Measurements from ENCODE around the gene UHRF2. TPM values are rescaled to one million over a fixed set of nuclear protein-coding genes. Genes with fewer than 3 reads are reported as not detected.
"Not testable (repeated sequence)": the region's sequence is repeated elsewhere in the genome, so short reads cannot be mapped to it uniquely, and the experiment has no call there.

The UHRF2 gene
- total RNA-seq, 1 donor from 2014 or later = 61.2 TPM

DNA sequence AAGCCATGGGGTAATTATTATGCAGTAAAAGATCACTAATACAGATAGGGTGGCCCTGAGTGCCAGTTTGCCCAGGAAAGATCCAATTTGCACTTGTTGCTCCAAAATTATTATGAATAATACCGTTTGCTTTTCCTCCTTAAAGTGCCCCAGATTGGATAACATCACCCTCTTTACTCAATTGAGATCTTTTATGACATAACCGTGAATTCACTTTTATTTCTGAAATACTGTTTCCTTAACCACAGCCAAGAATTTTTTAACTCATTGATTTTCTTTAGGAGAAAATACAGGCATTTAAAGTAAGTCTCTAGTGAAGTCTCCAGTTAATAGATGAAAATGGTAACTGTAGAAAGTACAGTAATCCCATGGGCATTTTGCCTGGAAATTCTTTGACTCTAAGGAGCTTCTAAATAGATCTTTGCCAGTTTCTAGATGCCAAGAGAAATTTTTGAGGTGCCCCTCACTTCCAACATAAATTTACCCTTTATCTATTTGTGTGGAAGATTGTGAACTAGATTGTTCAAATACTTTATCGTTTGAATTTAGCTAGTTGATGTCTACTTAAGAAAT lies 99.2 kb downstream of the UHRF2 start:
- no peaks in the 10 kb centered on the region for H3K27me3 Mint-ChIP-seq (ENCODE audit: low read depth)
- H3K36me3 Mint-ChIP-seq = peaks cover 36% of the 10 kb centered on the region
- H3K27ac Mint-ChIP-seq = no peak overlapping the region
- H3K4me1 Mint-ChIP-seq = no peaks in the 10 kb centered on the region
- H3K9me3 Mint-ChIP-seq = peaks cover 14% of the 10 kb centered on the region
- no peak for DNase-seq (ENCODE audit: low spot score in 2 of 2, unreplicated experiment in 2 of 2)
- TF ChIP-seq, protein P1, sequence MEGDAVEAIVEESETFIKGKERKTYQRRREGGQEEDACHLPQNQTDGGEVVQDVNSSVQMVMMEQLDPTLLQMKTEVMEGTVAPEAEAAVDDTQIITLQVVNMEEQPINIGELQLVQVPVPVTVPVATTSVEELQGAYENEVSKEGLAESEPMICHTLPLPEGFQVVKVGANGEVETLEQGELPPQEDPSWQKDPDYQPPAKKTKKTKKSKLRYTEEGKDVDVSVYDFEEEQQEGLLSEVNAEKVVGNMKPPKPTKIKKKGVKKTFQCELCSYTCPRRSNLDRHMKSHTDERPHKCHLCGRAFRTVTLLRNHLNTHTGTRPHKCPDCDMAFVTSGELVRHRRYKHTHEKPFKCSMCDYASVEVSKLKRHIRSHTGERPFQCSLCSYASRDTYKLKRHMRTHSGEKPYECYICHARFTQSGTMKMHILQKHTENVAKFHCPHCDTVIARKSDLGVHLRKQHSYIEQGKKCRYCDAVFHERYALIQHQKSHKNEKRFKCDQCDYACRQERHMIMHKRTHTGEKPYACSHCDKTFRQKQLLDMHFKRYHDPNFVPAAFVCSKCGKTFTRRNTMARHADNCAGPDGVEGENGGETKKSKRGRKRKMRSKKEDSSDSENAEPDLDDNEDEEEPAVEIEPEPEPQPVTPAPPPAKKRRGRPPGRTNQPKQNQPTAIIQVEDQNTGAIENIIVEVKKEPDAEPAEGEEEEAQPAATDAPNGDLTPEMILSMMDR (IDR thresholded peaks at IDR 0.05; ENCODE audit: unreplicated experiment) = no peak
- H3K4me3 Mint-ChIP-seq = no peak overlapping the region

DNA sequence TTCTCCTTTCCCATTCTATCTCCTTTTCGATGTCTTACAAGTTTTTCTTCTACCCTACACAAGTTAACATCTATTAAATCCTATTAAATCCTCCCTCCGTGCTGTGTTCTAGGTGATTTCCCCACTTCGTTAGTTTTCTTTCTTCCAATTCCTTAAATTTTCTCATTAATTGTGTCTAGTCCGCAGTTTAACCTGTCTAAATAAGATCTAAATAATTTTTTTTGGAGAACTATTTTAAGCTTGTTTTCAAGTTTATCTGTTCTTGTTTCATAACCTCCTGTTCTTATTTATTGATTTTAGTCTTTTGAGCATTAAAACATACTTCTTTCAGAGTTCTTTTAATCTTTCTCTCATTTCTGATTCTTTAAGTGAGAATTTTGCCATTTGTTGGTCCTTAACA lies 109.3 kb downstream of the UHRF2 start:
- TF ChIP-seq, protein P1 (IDR thresholded peaks at IDR 0.05; ENCODE audit: unreplicated experiment) = no peak
- peaks cover 22% of the 10 kb centered on the region for H3K9me3 Mint-ChIP-seq
- peaks cover 30% of the 10 kb centered on the region for H3K36me3 Mint-ChIP-seq
- DNase-seq (ENCODE audit: low spot score in 2 of 2, unreplicated experiment in 2 of 2) = no peak
- H3K27ac Mint-ChIP-seq = no peak overlapping the region
- H3K4me3 Mint-ChIP-seq = no peak overlapping the region
- no peaks in the 10 kb centered on the region for H3K27me3 Mint-ChIP-seq (ENCODE audit: low read depth)
- H3K4me1 Mint-ChIP-seq = no peaks in the 10 kb centered on the region

- no peaks in the 10 kb centered on the region for H3K27me3 Mint-ChIP-seq (ENCODE audit: low read depth)
- DNase-seq (ENCODE audit: low spot score in 2 of 2, unreplicated experiment in 2 of 2) = no peak
- no peak overlapping the region for H3K4me3 Mint-ChIP-seq
- no peaks in the 10 kb centered on the region for H3K4me1 Mint-ChIP-seq
- H3K27ac Mint-ChIP-seq = no peak overlapping the region
- TF ChIP-seq, protein P1 (IDR thresholded peaks at IDR 0.05; ENCODE audit: unreplicated experiment) = no peak
- H3K36me3 Mint-ChIP-seq = peaks cover 20% of the 10 kb centered on the region
- H3K9me3 Mint-ChIP-seq = peaks cover 17% of the 10 kb centered on the region
Observed at GRCh38 chr9:6525326-6526045, 112.5 kb downstream of the UHRF2 start.

GRCh38 chr9:6535594-6535993 lies 122.6 kb downstream of the UHRF2 start:
- TF ChIP-seq, protein P1 (IDR thresholded peaks at IDR 0.05; ENCODE audit: unreplicated experiment) = no peak
- no peak overlapping the region for H3K27ac Mint-ChIP-seq
- no peak overlapping the region for H3K4me3 Mint-ChIP-seq
- no peaks in the 10 kb centered on the region for H3K27me3 Mint-ChIP-seq (ENCODE audit: low read depth)
- DNase-seq (ENCODE audit: low spot score in 2 of 2, unreplicated experiment in 2 of 2) = no peak
- no peaks in the 10 kb centered on the region for H3K4me1 Mint-ChIP-seq
- no peaks in the 10 kb centered on the region for H3K9me3 Mint-ChIP-seq
- H3K36me3 Mint-ChIP-seq = no peaks in the 10 kb centered on the region

GRCh38 chr9:6538666-6539071 lies 125.7 kb downstream of the UHRF2 start:
- TF ChIP-seq, protein P1 (IDR thresholded peaks at IDR 0.05; ENCODE audit: unreplicated experiment) = no peak
- Mint-ChIP-seq H3K4me3 (no peak overlapping the region), H3K9me3 (no peaks in the 10 kb centered on the region), H3K4me1 (no peaks in the 10 kb centered on the region), H3K27me3 (ENCODE audit: low read depth) (no peaks in the 10 kb centered on the region), H3K36me3 (no peaks in the 10 kb centered on the region), H3K27ac (no peak overlapping the region)
- DNase-seq (ENCODE audit: low spot score in 2 of 2, unreplicated experiment in 2 of 2) = no peak

DNA sequence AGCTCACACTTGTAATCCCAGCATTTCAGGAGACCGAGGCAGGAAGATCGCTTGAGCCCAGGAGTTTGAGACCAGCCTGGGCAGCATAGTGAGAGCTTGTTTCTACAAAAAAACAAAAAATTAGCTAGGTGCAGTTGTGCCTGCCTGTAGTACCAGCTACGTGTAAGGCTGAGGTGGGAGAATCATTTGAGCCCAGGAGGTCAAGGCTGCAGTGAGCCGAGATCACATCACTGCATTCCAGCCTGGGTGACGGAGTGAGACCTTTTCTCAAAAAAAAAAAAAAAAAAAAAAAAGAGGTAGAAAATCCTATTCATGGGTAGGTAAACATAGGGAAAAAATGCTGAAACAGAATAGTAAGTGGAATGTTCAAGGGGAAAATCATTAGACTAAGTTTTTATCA lies 129.6 kb downstream of the UHRF2 start:
- not testable (repeated sequence) for H3K27me3 Mint-ChIP-seq (ENCODE audit: low read depth); H3K4me1 Mint-ChIP-seq; H3K27ac Mint-ChIP-seq; DNase-seq (ENCODE audit: low spot score in 2 of 2, unreplicated experiment in 2 of 2); H3K36me3 Mint-ChIP-seq; H3K9me3 Mint-ChIP-seq; H3K4me3 Mint-ChIP-seq
